PC-3 (cell line): ENCODE data around the gene GNA15.

Source experiments
- CTCF ChIP-seq: fragments of 300-600 bp; sonication (generic); conservative IDR thresholded peaks from 2 replicates; pipeline ENCODE4 v1.5.1; 2017; ENCODE audit warnings: antibody characterized with exemption, low read depth, mild to moderate bottlenecking, low read length
- EZH2 ChIP-seq: fragments of 300-600 bp; sonication (generic); IDR thresholded peaks from one replicate; pipeline ENCODE4 v1.6.1; 2017; ENCODE audit warnings: antibody characterized with exemption, mild to moderate bottlenecking, low read length; ENCODE audit not compliant: unreplicated experiment
- EZH2phosphoT487 ChIP-seq: fragments of 300-600 bp; sonication (generic); IDR thresholded peaks from 2 replicates; pipeline ENCODE4 v1.6.1; 2018; ENCODE audit warnings: mild to moderate bottlenecking, antibody characterized with exemption, low read length, borderline replicate concordance

- no peak for TF ChIP-seq CTCF
- no peak for TF ChIP-seq EZH2
- TF ChIP-seq EZH2phosphoT487 = no peak
Measured at GRCh38 chr19:3194106-3195087, 58.6 kb downstream of the GNA15 start.
